Head of caudate nucleus (tissue), 42 donors: ENCODE data around the gene PAN3.

Experiments used
- DNase-seq, 42 donors: peaks; one replicate each; pipeline versions ENCODE4 v3.0.0 to v3.0.0-alpha.2; 2020 to 2021; ENCODE audit warnings: mixed read lengths in 7 of 42
- intact Hi-C: fragments of 100-400 bp; cut with DNase I; formaldehyde crosslinking; loops from one replicate; pipeline ENCODE4 v1.15.0; 2022

Gene PAN3

GRCh38 chr13:28324181-28324789 is 185.9 kb downstream of the PAN3 start:
- peak in 41 of 42 donors; percentile 7 to 81 (median 58) for DNase-seq
- intact Hi-C loops = loop anchor here (10.0 kb wide), 1 partner anchor 311 kb away; no protein-coding TSS in a partner anchor

- intact Hi-C loops = loop anchor here (10.0 kb wide), 1 partner anchor 310 kb away; no protein-coding TSS in a partner anchor
- no peak for DNase-seq
Measured at GRCh38 chr13:28325022-28325421, 186.7 kb downstream of the PAN3 start.

- intact Hi-C loops = loop anchor here (10.0 kb wide), 1 partner anchor 309 kb away; no protein-coding TSS in a partner anchor
- no peak for DNase-seq
Measured at GRCh38 chr13:28326056-28326455, 187.7 kb downstream of the PAN3 start.

- intact Hi-C loops = loop anchor here (10.0 kb wide), 1 partner anchor 307 kb away; no protein-coding TSS in a partner anchor
- no peak for DNase-seq
Measured at GRCh38 chr13:28327373-28328270, 189.3 kb downstream of the PAN3 start.

- no peak for DNase-seq
- intact Hi-C loops = loop anchor here (10.0 kb wide), 1 partner anchor 307 kb away; no protein-coding TSS in a partner anchor
Measured at GRCh38 chr13:28328271-28328607, 189.9 kb downstream of the PAN3 start.

GRCh38 chr13:28329395-28330158 is 191.2 kb downstream of the PAN3 start:
- peak in 4 of 42 donors; percentile 17 to 24 (median 20) for DNase-seq
- intact Hi-C loops = loop anchor here (10.0 kb wide), 1 partner anchor 305 kb away; no protein-coding TSS in a partner anchor

- intact Hi-C loops = no loop called here
- no peak for DNase-seq
Measured at GRCh38 chr13:28333204-28333881, 195.0 kb downstream of the PAN3 start.

GRCh38 chr13:28336193-28336657 is 197.9 kb downstream of the PAN3 start:
- DNase-seq = no peak
- intact Hi-C loops = no loop called here

- intact Hi-C loops = no loop called here
- DNase-seq = no peak
Measured at GRCh38 chr13:28337166-28338005, 199.0 kb downstream of the PAN3 start.

- no peak for DNase-seq
- intact Hi-C loops = no loop called here
Measured at GRCh38 chr13:28338006-28338574, 199.7 kb downstream of the PAN3 start.

GRCh38 chr13:28338742-28339141 is 200.4 kb downstream of the PAN3 start:
- DNase-seq = no peak
- intact Hi-C loops = no loop called here

GRCh38 chr13:28339419-28339818 is 201.1 kb downstream of the PAN3 start:
- no peak for DNase-seq
- intact Hi-C loops = no loop called here

- intact Hi-C loops = no loop called here
- DNase-seq = peak in 14 of 42 donors; percentile 8 to 67 (median 36)
Measured at GRCh38 chr13:28340272-28340793, 202.0 kb downstream of the PAN3 start.

GRCh38 chr13:28342251-28342650 is 203.9 kb downstream of the PAN3 start:
- DNase-seq = no peak

GRCh38 chr13:28344163-28344562 is 205.8 kb downstream of the PAN3 start:
- intact Hi-C loops = no loop called here
- peak in 2 of 42 donors; percentile 14 to 18 for DNase-seq

More at GRCh38 chr13:28342251-28342650, 203.9 kb downstream of the PAN3 start:
- intact Hi-C loops = no loop called here
